Keratinocyte (primary cell): Measurements from ENCODE around the gene PDE8A.

Experiments used
- EZH2 ChIP-seq: IDR thresholded peaks from one replicate; pipeline ENCODE4 v1.6.1; 2012; ENCODE audit warnings: inconsistent platforms, mild to moderate bottlenecking, low read length, moderate library complexity
- TF ChIP-seq, protein P1 (sequence below), 3 experiments: IDR thresholded peaks in 1 of 3; conservative IDR thresholded peaks in 1 of 3; optimal IDR thresholded peaks in 1 of 3; 2 replicates in 2 of 3; 3 replicates in 1 of 3; pipeline versions ENCODE3 to v1.5.1; 2011; ENCODE audit warnings: low read length in 3 of 3, mild to moderate bottlenecking in 3 of 3, moderate library complexity in 2 of 3, control low read depth in 1 of 3, inconsistent platforms in 1 of 3; ENCODE audit not compliant: insufficient read depth in 2 of 3; ENCODE audit errors: extremely low read depth in 1 of 3

GRCh38 chr15:84991014-84991712 lies 9.5 kb downstream of the PDE8A start:
- TF ChIP-seq, protein P1, sequence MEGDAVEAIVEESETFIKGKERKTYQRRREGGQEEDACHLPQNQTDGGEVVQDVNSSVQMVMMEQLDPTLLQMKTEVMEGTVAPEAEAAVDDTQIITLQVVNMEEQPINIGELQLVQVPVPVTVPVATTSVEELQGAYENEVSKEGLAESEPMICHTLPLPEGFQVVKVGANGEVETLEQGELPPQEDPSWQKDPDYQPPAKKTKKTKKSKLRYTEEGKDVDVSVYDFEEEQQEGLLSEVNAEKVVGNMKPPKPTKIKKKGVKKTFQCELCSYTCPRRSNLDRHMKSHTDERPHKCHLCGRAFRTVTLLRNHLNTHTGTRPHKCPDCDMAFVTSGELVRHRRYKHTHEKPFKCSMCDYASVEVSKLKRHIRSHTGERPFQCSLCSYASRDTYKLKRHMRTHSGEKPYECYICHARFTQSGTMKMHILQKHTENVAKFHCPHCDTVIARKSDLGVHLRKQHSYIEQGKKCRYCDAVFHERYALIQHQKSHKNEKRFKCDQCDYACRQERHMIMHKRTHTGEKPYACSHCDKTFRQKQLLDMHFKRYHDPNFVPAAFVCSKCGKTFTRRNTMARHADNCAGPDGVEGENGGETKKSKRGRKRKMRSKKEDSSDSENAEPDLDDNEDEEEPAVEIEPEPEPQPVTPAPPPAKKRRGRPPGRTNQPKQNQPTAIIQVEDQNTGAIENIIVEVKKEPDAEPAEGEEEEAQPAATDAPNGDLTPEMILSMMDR (optimal IDR thresholded peaks at IDR 0.05 in 1 of 3, IDR thresholded peaks at IDR 0.05 in 1 of 3, conservative IDR thresholded peaks at IDR 0.05 in 1 of 3; ENCODE audit: extremely low read depth in 1 of 3, insufficient read depth in 2 of 3, low read length in 3 of 3) = no peak
- no peak for TF ChIP-seq EZH2
